ENCODE data around the gene OPCML. TPM values are rescaled to one million over a fixed set of nuclear protein-coding genes. Genes with fewer than 3 reads are reported as not detected.

OPCML gene
- total RNA-seq, 1 donor from 2014 or later, result 1.2 TPM

DNA sequence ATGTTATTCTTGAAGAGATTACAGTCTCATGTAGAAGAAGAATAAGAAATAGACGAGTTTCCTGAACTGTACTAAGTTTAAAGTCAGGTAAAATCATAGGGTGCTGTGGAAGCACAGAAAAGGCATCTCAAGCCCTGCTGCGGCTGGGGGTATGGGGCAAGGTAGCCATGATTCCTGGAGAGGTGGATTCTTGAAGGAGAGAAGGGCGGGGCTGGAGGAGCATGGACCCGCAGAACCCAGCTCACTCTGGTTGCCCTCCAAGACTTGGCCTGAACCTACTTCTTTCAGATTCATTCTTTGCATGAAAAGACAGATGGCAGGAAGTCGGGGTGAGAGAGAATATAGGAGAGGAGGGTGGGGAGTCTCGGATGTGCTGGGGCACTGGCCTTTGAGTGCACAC, 57.8 kb downstream of the OPCML start:
- peaks cover 2% of the 10 kb centered on the region for H3K9me3 Mint-ChIP-seq
- H3K27me3 Mint-ChIP-seq (ENCODE audit: low read depth), result no peaks in the 10 kb centered on the region
- H3K27ac Mint-ChIP-seq (ENCODE audit: unreplicated experiment), result no peak overlapping the region
- TF ChIP-seq, protein P1, sequence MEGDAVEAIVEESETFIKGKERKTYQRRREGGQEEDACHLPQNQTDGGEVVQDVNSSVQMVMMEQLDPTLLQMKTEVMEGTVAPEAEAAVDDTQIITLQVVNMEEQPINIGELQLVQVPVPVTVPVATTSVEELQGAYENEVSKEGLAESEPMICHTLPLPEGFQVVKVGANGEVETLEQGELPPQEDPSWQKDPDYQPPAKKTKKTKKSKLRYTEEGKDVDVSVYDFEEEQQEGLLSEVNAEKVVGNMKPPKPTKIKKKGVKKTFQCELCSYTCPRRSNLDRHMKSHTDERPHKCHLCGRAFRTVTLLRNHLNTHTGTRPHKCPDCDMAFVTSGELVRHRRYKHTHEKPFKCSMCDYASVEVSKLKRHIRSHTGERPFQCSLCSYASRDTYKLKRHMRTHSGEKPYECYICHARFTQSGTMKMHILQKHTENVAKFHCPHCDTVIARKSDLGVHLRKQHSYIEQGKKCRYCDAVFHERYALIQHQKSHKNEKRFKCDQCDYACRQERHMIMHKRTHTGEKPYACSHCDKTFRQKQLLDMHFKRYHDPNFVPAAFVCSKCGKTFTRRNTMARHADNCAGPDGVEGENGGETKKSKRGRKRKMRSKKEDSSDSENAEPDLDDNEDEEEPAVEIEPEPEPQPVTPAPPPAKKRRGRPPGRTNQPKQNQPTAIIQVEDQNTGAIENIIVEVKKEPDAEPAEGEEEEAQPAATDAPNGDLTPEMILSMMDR (conservative IDR thresholded peaks at IDR 0.05), result no peak
- H3K4me1 Mint-ChIP-seq, result peaks cover 55% of the 10 kb centered on the region
- no peak for DNase-seq (ENCODE audit: low read depth, low spot score)
- H3K4me3 Mint-ChIP-seq, result no peak overlapping the region
- no peaks in the 10 kb centered on the region for H3K36me3 Mint-ChIP-seq (ENCODE audit: low read depth)

DNA sequence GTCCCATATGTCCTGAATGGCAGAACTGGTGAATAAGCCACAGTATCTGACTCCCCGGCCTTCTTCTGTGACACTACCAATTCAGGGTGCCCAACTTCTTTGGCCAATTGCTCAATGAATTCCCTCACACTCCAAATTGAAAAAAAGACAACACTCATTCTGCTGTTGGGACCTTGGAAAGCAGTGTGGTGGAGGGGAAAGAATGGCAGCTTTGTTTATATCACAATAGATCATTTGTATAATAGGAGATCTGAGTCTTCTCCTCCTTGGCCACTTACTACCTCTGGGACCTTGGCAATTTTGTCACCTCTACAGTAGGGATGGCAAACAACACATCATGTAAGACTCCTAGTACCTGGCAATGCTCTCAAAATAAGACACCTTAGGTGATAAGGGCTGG, 64.6 kb downstream of the OPCML start:
- DNase-seq (ENCODE audit: low read depth, low spot score), result no peak
- Mint-ChIP-seq H3K9me3 (peaks cover 4% of the 10 kb centered on the region), H3K27me3 (ENCODE audit: low read depth) (no peaks in the 10 kb centered on the region), H3K36me3 (ENCODE audit: low read depth) (peaks cover 4% of the 10 kb centered on the region), H3K4me3 (no peak overlapping the region), H3K27ac (ENCODE audit: unreplicated experiment) (no peak overlapping the region), H3K4me1 (peaks cover 42% of the 10 kb centered on the region)
- TF ChIP-seq, protein P1 (conservative IDR thresholded peaks at IDR 0.05), result no peak

DNA sequence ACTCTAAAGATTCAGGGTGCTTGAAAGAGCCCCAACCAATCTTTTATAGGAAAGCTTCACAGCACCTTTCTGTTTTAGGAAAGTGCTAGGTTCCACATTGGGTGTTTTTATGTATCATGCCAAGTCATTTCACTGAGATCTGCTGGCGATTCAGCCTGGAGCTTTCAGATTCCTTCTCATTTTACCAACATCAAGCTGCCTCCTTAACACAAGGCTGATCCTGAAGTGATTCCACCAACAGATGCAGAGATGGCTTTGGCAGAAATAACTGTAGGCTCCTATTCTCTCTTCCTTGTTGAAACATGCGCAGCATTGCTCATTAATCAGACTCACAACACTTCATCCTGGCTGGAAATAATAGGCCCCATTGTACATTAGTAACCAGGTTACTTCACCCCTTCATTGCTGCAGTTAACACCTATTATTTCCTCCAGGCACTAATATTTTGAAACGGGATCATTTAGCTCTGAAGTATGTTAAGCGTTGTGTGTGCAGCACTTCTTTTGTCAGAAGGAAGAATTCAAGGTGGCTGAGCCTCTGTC, 89.0 kb downstream of the OPCML start:
- no peak for DNase-seq (ENCODE audit: low read depth, low spot score)
- TF ChIP-seq, protein P1 (conservative IDR thresholded peaks at IDR 0.05), result no peak
- Mint-ChIP-seq H3K9me3 (no peaks in the 10 kb centered on the region), H3K27me3 (ENCODE audit: low read depth) (no peaks in the 10 kb centered on the region), H3K4me3 (no peak overlapping the region), H3K36me3 (ENCODE audit: low read depth) (no peaks in the 10 kb centered on the region), H3K4me1 (peaks cover 4% of the 10 kb centered on the region), H3K27ac (ENCODE audit: unreplicated experiment) (no peak overlapping the region)

DNA sequence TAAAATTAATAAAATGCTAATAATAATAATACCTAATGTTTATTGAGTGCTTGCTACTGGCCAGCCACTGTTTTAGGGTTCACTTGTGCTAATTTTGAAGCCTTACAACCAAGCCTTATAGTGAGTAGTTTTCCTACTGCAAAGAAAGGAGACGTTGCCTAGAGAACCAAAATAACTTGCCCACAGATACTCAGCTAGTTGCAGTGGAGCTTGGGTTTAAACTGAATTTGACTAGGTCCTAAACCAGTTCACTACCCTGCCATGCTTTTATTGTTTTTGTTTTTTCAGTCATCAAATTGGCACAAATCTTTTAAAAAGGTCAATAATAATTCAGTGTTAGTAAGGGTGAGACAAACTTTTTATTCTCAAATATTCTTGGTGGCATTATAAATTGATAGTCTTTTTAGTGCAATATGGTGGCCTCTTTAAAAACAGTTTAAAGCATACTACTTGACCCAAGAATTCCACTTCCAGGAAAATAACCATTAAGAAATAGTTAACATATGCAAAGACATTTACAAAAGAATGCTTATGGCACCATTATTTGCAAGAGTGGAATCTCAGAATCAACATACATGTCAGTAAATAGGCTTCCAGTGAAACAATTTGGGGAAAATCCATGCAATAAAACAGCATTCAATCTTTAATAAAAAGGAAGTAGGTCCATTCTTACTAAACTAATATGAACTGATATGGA, 90.2 kb downstream of the OPCML start:
- Mint-ChIP-seq H3K27ac (ENCODE audit: unreplicated experiment) (no peak overlapping the region), H3K4me1 (peaks cover 4% of the 10 kb centered on the region), H3K4me3 (no peak overlapping the region), H3K36me3 (ENCODE audit: low read depth) (no peaks in the 10 kb centered on the region), H3K27me3 (ENCODE audit: low read depth) (no peaks in the 10 kb centered on the region), H3K9me3 (no peaks in the 10 kb centered on the region)
- DNase-seq (ENCODE audit: low read depth, low spot score), result no peak
- TF ChIP-seq, protein P1 (conservative IDR thresholded peaks at IDR 0.05), result no peak

DNA sequence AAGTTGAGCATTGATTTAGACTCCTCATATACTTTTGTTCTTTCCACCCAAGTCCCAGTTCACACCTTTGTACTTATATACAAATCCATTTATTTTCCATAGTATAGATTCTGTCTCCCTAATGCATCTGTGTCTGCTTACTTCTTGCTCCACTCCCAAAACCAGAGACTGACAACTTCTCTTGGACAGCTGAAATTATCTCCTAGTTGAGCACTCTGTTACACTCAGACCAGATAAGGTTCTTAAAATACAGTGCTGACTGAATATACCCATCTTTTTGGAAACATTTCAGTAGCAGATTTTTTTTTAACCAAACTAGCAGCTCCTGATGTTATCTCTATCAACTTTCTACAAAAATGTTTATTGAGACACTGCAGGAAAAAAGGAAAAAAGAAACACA, 106.3 kb downstream of the OPCML start:
- H3K27me3 Mint-ChIP-seq (ENCODE audit: low read depth), result no peaks in the 10 kb centered on the region
- no peaks in the 10 kb centered on the region for H3K36me3 Mint-ChIP-seq (ENCODE audit: low read depth)
- H3K9me3 Mint-ChIP-seq, result no peaks in the 10 kb centered on the region
- no peak overlapping the region for H3K4me3 Mint-ChIP-seq
- TF ChIP-seq, protein P1 (conservative IDR thresholded peaks at IDR 0.05), result no peak
- no peak for DNase-seq (ENCODE audit: low read depth, low spot score)
- H3K4me1 Mint-ChIP-seq, result peaks cover 17% of the 10 kb centered on the region
- no peak overlapping the region for H3K27ac Mint-ChIP-seq (ENCODE audit: unreplicated experiment)

Data from neural crest cell (in vitro differentiated cells).